Measurements from ENCODE around the gene PRSS3. TPM values are rescaled to one million over a fixed set of nuclear protein-coding genes. Genes with fewer than 3 reads are reported as not detected.

The PRSS3 gene
- total and polyA plus RNA-seq, 9 of the 15 experiments (the other 6 are each of a cell fraction or from before 2014, with no cell fraction given) = 0.35 to 0.42 TPM; not detected in 7

DNA sequence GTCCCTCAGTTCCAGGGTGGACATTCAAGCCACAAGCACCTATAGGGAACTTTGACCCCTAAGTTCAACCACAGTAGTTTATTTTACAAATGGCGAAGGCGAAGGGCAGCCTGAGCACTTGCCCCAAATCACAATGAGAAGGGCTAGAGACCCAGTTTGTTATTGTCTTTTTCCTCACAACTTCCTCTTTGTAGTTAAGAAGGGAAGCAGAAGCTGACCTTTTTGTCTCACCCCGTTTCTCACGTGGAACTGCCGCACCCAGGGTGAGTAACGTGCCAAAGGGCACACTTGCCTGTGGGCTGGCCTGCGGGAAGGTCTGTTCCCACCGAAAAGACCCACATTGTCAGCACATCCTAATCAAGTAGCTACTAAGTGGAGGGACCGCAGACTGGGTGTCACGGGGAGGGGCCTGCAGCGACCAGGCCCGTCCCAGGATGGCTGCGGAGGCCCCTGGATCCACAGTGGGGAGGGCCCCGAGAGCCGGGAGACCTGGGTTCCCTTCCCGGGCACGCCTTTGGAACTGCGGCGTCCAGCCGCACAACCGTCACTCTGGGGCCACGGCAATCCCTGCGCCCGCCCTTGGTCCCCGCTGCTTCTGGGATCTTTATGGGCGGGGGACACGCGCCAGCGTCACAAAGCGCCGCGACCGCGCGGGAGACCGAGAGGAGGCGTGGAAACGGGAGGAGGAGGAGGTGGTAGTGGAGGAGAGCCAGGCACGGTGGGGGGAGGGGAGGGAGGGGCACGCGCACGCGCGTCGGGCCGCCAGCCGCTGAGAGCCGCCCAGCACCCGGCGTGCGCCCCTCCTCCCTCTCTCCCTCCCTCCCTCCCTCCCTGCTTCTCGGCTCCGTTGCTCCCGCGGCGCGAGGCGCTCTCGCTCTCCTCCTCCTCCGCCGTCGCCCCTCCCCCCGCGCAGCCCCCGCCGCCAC, 21.2 kb downstream of the PRSS3 start, which contains the start of gene UBE2R2 (continued):
- TF ChIP-seq GATAD2B (IDR thresholded peaks at IDR 0.05; ENCODE audit: borderline replicate concordance) = peak; percentile 73; the same call in 1 of the 2 replicates
- no peak for TF ChIP-seq ELF2 (CRISPR knock-in tag; IDR thresholded peaks at IDR 0.05)
- no peak; the same call in 1 of the 2 replicates for TF ChIP-seq LCOR (CRISPR knock-in tag; IDR thresholded peaks at IDR 0.05)
- TF ChIP-seq KLF1 (tag; IDR thresholded peaks at IDR 0.05) = no peak
- TF ChIP-seq POLR2AphosphoS2 (IDR thresholded peaks at IDR 0.05; ENCODE audit: low read length) = no peak
- TF ChIP-seq CBFA2T2 (conservative IDR thresholded peaks at IDR 0.05) = no peak
- TF ChIP-seq, protein P1, sequence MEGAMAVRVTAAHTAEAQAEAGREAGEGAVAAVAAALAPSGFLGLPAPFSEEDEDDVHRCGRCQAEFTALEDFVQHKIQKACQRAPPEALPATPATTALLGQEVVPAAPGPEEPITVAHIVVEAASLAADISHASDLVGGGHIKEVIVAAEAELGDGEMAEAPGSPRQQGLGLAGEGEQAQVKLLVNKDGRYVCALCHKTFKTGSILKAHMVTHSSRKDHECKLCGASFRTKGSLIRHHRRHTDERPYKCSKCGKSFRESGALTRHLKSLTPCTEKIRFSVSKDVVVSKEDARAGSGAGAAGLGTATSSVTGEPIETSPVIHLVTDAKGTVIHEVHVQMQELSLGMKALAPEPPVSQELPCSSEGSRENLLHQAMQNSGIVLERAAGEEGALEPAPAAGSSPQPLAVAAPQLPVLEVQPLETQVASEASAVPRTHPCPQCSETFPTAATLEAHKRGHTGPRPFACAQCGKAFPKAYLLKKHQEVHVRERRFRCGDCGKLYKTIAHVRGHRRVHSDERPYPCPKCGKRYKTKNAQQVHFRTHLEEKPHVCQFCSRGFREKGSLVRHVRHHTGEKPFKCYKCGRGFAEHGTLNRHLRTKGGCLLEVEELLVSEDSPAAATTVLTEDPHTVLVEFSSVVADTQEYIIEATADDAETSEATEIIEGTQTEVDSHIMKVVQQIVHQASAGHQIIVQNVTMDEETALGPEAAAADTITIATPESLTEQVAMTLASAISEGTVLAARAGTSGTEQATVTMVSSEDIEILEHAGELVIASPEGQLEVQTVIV (CRISPR knock-in tag; IDR thresholded peaks at IDR 0.05; ENCODE audit: borderline replicate concordance) = no peak
- TF ChIP-seq MYC (IDR thresholded peaks at IDR 0.05; ENCODE audit: low read depth, low read length) = peak; percentile 75
- peak; percentile 83; the same call in 1 of the 2 replicates for TF ChIP-seq MYC (CRISPR knock-in tag; IDR thresholded peaks at IDR 0.05; ENCODE audit: borderline replicate concordance, low read depth)
- TF ChIP-seq YBX1 (IDR thresholded peaks at IDR 0.05) = no peak
- TF ChIP-seq POLR2AphosphoS5 (IDR thresholded peaks at IDR 0.05; ENCODE audit: control insufficient read depth, insufficient read depth, low read depth, low read length) = peak; percentile 75
- no peak for TF ChIP-seq HIVEP1 (CRISPR knock-in tag; IDR thresholded peaks at IDR 0.05)
- 0 out of 2 replicates have a peak, but pooled peaks have one; percentile 22 for TF ChIP-seq RNF2 (IDR thresholded peaks at IDR 0.05)
- no peak for TF ChIP-seq ELF4 (CRISPR knock-in tag; IDR thresholded peaks at IDR 0.05)
- TF ChIP-seq ZNF384 (IDR thresholded peaks at IDR 0.05; ENCODE audit: low read depth, low read length) = no peak
- no peak for TF ChIP-seq CC2D1A (IDR thresholded peaks at IDR 0.05)
- TF ChIP-seq ARID3A (IDR thresholded peaks at IDR 0.05; ENCODE audit: borderline replicate concordance, low read depth, low read length) = no peak
- no peak for TF ChIP-seq ZFP91 (CRISPR knock-in tag; IDR thresholded peaks at IDR 0.05)
- TF ChIP-seq, protein P2, sequence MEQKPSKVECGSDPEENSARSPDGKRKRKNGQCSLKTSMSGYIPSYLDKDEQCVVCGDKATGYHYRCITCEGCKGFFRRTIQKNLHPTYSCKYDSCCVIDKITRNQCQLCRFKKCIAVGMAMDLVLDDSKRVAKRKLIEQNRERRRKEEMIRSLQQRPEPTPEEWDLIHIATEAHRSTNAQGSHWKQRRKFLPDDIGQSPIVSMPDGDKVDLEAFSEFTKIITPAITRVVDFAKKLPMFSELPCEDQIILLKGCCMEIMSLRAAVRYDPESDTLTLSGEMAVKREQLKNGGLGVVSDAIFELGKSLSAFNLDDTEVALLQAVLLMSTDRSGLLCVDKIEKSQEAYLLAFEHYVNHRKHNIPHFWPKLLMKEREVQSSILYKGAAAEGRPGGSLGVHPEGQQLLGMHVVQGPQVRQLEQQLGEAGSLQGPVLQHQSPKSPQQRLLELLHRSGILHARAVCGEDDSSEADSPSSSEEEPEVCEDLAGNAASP (IDR thresholded peaks at IDR 0.05) = no peak
- TF ChIP-seq BRD9 (IDR thresholded peaks at IDR 0.05; ENCODE audit: low read depth, partially characterized antibody) = peak; percentile 31
- peak; percentile 62; the same call in 1 of the 2 replicates for TF ChIP-seq SOX6 (IDR thresholded peaks at IDR 0.05)
- no peak for TF ChIP-seq TRIM24 (IDR thresholded peaks at IDR 0.05)
- no peak for TF ChIP-seq U2AF1 (optimal IDR thresholded peaks at IDR 0.05; ENCODE audit: low read depth, low read length)
